ENCODE measurements around the gene MEIKIN. TPM values are rescaled to one million over a fixed set of nuclear protein-coding genes. Genes with fewer than 3 reads are reported as not detected.

The MEIKIN gene
- total RNA-seq, 1 donor = not detected

DNA sequence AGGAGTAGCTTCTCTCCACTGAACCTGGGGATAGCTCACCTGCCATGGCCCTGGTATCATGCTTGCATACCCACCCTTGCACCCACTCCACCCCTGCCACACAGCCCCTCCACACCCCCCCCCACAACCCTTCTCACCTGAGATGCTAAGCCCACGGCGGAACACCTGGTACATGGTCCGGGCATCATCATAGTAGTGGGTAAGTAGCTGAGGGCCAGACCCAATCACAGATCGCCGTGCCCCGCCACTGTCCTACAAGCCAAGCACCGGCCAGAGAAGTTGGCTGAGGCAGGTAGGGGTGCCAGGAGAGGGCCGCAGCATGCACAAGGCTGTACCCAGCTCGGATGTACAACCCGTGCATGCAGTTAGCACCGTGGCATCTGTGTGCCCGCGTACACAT, 45.3 kb upstream of the MEIKIN start:
- no peak for DNase-seq (ENCODE audit: low read depth)
- TF ChIP-seq, protein P1, sequence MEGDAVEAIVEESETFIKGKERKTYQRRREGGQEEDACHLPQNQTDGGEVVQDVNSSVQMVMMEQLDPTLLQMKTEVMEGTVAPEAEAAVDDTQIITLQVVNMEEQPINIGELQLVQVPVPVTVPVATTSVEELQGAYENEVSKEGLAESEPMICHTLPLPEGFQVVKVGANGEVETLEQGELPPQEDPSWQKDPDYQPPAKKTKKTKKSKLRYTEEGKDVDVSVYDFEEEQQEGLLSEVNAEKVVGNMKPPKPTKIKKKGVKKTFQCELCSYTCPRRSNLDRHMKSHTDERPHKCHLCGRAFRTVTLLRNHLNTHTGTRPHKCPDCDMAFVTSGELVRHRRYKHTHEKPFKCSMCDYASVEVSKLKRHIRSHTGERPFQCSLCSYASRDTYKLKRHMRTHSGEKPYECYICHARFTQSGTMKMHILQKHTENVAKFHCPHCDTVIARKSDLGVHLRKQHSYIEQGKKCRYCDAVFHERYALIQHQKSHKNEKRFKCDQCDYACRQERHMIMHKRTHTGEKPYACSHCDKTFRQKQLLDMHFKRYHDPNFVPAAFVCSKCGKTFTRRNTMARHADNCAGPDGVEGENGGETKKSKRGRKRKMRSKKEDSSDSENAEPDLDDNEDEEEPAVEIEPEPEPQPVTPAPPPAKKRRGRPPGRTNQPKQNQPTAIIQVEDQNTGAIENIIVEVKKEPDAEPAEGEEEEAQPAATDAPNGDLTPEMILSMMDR (IDR thresholded peaks at IDR 0.05; ENCODE audit: insufficient read depth, low read length) = no peak
- H3K4me3 ChIP-seq (ENCODE audit: low read depth, low read length) = no peak overlapping the region

DNA sequence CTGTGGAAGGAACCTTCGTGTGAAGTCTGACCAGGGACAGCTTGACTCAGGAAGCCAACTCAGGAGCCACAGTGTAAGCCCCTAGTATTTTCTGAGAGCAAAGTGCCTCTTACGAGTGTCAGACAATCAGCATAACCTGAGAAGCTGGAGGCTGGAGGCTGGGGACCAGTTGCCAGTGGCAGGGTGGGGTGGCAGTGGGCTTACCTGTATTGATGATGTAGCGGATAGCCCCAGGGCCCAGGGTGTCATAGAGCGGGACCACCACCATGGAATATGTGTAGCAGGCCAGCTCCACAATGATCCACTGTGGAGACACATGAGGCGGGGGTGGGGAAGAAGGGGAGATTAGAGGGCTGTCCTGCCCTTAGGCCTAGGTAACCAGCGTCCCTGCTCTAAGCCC, 43.1 kb upstream of the MEIKIN start:
- TF ChIP-seq, protein P1 (IDR thresholded peaks at IDR 0.05; ENCODE audit: insufficient read depth, low read length) = no peak
- DNase-seq (ENCODE audit: low read depth) = no peak

DNA sequence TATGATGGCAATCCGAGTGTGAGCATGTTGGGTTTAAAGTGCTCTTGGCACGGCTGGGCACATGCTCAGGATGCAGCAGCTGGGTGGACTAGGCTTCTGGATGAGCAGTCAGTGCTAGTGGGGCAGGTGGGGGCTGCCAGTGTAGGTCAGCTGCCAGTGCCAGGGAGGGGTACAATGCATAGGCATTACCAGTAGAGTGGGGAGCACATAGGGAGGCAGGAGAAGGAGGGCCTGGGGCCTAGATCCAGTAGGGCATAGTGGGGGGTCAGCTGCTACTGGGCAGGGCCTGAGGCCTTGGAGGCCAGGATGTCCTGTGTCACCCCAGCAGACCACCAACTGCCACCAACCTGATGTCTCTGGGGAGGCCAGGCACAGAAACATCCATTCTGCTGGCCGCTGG, 41.8 kb upstream of the MEIKIN start:
- no peak for DNase-seq (ENCODE audit: low read depth)
- TF ChIP-seq, protein P1 (IDR thresholded peaks at IDR 0.05; ENCODE audit: insufficient read depth, low read length) = no peak
- no peak overlapping the region for H3K4me3 ChIP-seq (ENCODE audit: low read depth, low read length)

More for the DNA sequence above, 43.1 kb upstream of the MEIKIN start:
- H3K4me3 ChIP-seq (ENCODE audit: low read depth, low read length) = no peak overlapping the region

DNA sequence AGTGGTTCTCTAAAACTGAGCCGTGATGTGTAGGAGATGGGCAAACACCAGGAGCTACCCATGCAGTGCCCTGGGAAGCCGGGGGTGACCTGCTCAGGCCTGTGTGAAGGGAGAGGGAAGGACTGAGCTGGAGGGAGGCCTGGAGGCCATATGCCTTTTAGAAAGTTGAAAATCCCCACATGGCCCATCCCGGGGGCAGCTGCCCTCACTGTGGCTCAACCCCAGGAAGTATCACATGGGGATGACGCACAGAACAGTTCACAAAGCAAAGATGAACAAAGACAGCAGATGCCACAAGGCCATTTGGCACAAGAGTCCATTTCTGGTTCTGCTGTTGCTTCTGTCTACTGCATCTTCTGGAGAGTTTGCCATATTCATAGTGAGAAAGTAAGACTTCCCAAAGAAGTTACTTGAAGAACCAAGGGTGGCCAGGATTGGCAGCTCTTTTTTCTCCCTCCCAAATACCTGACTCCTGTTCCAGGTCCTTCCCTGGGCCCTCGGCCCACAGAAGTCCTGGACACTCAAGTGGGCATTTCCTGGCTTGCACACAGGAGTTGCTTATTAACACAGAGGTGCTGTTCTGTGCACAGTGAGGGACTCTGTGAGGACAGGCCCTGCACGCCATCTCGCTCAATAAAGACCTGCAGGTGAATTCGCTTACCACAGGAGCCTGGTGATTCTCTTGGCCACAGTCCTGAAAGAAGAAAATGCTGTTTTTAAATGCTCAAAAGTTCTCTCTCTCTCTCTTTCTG, 40.9 kb upstream of the MEIKIN start:
- no peak overlapping the region for H3K4me3 ChIP-seq (ENCODE audit: low read depth, low read length)
- TF ChIP-seq, protein P1 (IDR thresholded peaks at IDR 0.05; ENCODE audit: insufficient read depth, low read length) = no peak
- DNase-seq (ENCODE audit: low read depth) = no peak

DNA sequence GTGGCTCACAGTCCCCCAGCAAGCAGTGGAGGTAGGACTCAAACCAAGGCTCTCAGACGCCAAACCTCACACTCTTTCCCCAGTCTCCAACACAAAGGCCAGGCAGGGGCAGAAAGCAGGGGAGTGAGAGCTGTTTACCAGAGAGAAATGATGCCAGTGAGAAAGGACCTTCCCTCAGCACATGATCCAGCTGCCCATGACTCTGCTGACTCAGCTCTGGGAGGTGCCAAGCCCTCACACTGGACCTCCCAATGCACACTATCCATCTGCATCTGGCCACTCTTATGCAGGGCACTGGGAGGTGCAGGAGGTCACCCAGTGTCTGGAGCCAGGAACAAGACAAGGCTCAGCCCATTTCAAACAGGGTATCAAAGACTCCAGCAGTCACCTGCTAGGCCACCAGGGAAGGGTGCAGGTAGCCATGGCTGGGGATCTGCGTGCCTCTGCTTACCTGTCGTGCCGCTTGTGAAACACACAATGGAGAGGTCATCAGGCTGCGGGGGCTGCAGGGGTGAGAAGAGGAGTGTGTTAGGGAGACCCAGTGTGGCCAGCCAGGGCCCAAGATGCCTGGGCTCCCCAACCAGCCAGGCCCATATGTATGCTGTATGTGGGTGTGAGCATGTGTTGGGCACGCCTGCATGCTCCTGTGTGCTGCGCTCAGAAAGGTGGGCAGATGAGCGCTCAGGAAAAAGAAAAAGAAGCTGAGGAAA, 39.6 kb upstream of the MEIKIN start:
- H3K4me3 ChIP-seq (ENCODE audit: low read depth, low read length) = no peak overlapping the region
- no peak for DNase-seq (ENCODE audit: low read depth)
- TF ChIP-seq, protein P1 (IDR thresholded peaks at IDR 0.05; ENCODE audit: insufficient read depth, low read length) = no peak

DNA sequence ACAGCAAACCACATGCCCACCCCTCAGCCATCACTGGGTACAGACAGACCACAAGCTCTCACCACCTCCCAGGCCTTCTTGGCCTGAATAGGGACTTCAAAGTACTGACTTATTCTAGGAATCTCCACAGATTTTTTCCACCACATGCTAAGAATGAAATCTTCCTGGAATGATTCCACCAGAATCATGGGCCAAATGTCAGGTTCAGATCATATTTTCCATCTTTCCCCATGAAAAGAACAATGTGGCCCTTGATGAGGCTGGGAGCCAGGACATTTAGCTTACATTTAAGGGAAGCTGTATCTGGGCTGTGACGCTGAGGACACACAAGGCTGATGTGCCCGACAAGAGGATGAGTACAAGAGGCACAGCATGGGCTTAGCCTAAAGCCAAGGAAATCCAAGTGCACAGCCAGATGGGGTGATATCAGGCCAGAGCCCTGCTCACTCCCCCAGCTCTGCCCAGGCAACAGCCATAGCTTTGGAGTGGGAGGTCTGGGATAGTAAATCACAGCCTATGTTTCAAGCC, 37.8 kb upstream of the MEIKIN start:
- TF ChIP-seq, protein P1 (IDR thresholded peaks at IDR 0.05; ENCODE audit: insufficient read depth, low read length) = no peak
- peak; percentile 20 for DNase-seq (ENCODE audit: low read depth)
- no peak overlapping the region for H3K4me3 ChIP-seq (ENCODE audit: low read depth, low read length)
